Astrocyte of the cerebellum (primary cell): ENCODE data around the gene NLN.

ENCODE experiments used
- DNase-seq: peaks from one replicate; pipeline ENCODE4 v3.0.0-alpha.2; 2011; ENCODE audit warnings: low read depth
- H3K4me3 ChIP-seq: 2 replicates; pipeline ENCODE4 v1.5.1; 2011; ENCODE audit warnings: mild to moderate bottlenecking, low read depth, low read length, moderate library complexity
- in situ Hi-C: cut with HindIII; loops from 2 replicates; pipeline ENCODE4 v1.10.0; 2017; ENCODE audit warnings: low sequenced_read_pairs
- TF ChIP-seq, protein P1 (sequence below): IDR thresholded peaks from 2 replicates; pipeline ENCODE4 v1.5.1; 2012; ENCODE audit warnings: low read length, low read depth, moderate library complexity, mild to moderate bottlenecking; ENCODE audit errors: missing control alignments

Gene NLN

DNA sequence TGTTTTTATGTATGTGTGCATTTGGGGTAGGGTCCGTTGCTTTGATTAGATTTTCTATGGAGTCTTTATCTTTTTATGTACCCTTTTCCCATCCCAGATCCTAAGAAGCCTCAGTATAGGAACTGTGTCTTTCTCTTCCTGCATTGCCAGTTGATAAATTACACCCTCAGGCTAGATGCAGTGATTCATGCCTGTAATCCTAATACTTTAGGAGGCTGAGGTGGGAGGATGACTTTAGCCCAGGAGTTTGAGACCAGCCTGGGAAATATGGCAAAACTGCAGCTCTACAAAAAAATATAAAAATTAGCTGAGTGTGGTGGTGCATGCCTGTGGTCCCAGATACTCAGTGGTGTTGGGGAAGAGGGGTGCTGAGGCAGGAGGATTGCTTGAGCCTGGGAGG, 40.2 kb downstream of the NLN start:
- TF ChIP-seq, protein P1, sequence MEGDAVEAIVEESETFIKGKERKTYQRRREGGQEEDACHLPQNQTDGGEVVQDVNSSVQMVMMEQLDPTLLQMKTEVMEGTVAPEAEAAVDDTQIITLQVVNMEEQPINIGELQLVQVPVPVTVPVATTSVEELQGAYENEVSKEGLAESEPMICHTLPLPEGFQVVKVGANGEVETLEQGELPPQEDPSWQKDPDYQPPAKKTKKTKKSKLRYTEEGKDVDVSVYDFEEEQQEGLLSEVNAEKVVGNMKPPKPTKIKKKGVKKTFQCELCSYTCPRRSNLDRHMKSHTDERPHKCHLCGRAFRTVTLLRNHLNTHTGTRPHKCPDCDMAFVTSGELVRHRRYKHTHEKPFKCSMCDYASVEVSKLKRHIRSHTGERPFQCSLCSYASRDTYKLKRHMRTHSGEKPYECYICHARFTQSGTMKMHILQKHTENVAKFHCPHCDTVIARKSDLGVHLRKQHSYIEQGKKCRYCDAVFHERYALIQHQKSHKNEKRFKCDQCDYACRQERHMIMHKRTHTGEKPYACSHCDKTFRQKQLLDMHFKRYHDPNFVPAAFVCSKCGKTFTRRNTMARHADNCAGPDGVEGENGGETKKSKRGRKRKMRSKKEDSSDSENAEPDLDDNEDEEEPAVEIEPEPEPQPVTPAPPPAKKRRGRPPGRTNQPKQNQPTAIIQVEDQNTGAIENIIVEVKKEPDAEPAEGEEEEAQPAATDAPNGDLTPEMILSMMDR, result no peak
- DNase-seq, result no peak
- in situ Hi-C loops, result no loop called here
- no peak overlapping the region for H3K4me3 ChIP-seq

DNA sequence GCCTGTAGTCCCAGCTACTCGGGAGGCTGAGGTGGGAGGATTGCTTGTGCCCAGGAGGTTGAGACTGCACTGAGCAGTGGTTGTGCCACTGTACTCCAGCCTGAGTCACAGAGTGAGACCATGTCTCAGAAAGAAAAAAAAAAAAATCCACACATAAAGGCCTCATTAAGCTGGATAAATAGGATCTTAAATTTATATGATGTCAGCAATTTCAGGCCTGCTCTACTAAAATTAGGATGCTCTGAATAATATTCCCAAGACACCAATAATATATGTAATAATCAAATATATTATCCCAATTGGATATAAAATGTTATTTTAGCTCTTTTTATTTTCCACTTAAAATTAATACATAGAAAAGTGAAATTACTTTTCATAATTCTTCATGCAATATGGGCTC, 43.6 kb downstream of the NLN start:
- no peak overlapping the region for H3K4me3 ChIP-seq
- TF ChIP-seq, protein P1, result no peak
- no peak for DNase-seq
- in situ Hi-C loops, result no loop called here

DNA sequence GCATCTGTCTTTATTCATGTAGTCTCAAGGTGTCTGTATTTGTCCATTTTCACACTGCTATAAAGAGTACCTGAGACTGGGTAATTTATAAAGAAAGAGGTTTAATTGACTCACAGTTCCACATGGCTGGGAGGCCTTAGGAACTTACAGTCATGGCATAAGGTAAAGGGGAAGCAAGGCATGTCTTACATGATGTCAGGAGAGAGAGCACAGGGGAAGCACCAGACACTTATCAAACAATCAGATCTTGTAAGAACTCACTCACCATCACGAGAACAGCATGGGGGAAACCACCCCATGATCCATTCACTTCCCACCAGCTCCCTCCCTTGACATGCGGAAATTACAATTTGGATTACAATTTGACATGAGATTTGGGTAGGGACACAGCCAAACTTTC, 44.2 kb downstream of the NLN start:
- no peak for DNase-seq
- H3K4me3 ChIP-seq, result no peak overlapping the region
- in situ Hi-C loops, result no loop called here
- TF ChIP-seq, protein P1, result no peak

DNA sequence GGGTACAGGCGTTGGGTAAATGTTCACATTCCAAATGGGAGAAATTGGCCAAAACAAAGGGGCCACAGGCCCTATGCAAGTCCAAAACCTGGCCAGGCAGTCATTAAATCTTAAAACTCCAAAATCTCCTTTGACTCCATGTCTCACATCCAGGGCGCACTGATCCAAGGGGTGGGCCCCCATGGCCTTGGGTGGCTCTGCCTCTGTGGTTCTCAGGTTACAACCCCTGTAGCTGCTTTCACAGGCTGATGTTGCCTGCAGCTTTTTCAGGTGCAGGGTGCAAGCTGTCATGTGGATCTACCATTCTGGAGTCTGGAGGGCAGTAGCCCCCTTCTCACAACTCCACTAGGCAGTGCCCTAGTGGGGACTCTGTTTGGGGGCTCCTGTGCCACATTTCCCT, 44.8 kb downstream of the NLN start:
- H3K4me3 ChIP-seq, result no peak overlapping the region
- in situ Hi-C loops, result no loop called here
- TF ChIP-seq, protein P1, result no peak
- DNase-seq, result no peak

DNA sequence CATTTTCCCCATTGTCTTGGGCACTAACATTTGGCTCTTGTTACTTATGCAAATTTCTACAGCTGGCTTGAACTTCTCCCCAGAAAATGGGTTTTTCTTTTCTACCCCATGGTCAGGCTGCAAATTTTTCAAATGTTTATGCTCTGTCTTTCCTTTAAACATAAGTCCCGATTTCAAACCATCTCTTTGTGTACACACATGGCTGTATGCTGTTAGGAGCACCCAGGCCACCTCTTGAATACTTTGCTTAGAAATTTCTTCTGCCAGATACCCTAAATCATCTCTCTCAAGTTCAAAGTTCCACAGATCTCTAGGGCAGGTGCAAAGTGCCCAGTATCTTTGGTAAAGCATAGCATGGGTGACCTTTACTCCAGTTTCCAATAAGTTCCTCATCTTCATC, 45.6 kb downstream of the NLN start:
- TF ChIP-seq, protein P1, result no peak
- H3K4me3 ChIP-seq, result no peak overlapping the region
- no peak for DNase-seq
- in situ Hi-C loops, result no loop called here

DNA sequence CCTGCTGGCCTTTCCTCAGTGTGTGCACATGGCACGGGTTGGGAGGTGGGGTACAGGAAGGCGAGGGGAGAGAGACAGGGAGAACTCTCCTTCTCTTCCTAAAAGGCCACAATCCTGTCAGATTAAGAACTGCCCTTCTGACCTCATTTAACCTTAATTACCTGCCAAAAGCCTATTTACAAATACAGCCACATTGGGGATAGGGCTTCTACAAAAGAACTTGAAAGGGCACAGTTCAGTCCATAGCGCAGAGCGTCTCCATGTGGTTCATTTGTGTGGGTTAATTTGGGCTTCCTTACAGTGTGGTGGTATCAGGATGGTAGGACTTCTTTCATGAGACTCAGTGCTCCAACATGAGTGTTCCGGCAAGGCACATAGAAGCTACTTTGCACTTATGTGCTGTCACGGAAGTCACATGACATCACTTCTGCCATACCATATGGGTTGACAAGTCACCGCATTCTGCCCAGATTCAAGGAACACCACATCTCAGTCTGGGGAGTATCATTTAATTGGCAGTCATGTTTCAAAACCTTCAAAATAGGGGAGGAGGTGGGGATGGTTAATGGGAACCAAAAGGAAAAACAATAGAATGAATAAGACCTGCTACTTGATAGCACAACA, 46.8 kb downstream of the NLN start:
- H3K4me3 ChIP-seq, result no peak overlapping the region
- DNase-seq, result no peak
- TF ChIP-seq, protein P1, result no peak
- in situ Hi-C loops, result no loop called here
